Loucy (cell line): Measurements from ENCODE around the gene CDH12.

ENCODE experiments used
- EZH2phosphoT487 ChIP-seq: fragments of 200-600 bp; IDR thresholded peaks from 2 replicates; pipeline ENCODE4 v1.6.1; 2018; ENCODE audit warnings: antibody characterized with exemption, mild to moderate bottlenecking, moderate library complexity, borderline replicate concordance
- TF ChIP-seq, protein P1 (sequence below): fragments of 200-600 bp; sonication (generic); conservative IDR thresholded peaks from 2 replicates; pipeline ENCODE4 v1.5.1; 2014; ENCODE audit warnings: mild to moderate bottlenecking, antibody characterized with exemption, low read length

GRCh38 chr5:22719842-22720241, 133.3 kb downstream of the CDH12 start:
- TF ChIP-seq, protein P1, sequence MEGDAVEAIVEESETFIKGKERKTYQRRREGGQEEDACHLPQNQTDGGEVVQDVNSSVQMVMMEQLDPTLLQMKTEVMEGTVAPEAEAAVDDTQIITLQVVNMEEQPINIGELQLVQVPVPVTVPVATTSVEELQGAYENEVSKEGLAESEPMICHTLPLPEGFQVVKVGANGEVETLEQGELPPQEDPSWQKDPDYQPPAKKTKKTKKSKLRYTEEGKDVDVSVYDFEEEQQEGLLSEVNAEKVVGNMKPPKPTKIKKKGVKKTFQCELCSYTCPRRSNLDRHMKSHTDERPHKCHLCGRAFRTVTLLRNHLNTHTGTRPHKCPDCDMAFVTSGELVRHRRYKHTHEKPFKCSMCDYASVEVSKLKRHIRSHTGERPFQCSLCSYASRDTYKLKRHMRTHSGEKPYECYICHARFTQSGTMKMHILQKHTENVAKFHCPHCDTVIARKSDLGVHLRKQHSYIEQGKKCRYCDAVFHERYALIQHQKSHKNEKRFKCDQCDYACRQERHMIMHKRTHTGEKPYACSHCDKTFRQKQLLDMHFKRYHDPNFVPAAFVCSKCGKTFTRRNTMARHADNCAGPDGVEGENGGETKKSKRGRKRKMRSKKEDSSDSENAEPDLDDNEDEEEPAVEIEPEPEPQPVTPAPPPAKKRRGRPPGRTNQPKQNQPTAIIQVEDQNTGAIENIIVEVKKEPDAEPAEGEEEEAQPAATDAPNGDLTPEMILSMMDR: no peak
- no peak for TF ChIP-seq EZH2phosphoT487
